GM18499 (cell line): ENCODE measurements around the gene CGB2.
"Not testable (repeated sequence)": the region's sequence is repeated elsewhere in the genome, so short reads cannot be mapped to it uniquely, and the experiment has no call there.

ENCODE experiments used
- ATAC-seq: cut with Tn5 transposase; IDR thresholded peaks from one replicate; pipeline ENCODE4 v1.9.1; 2021; ENCODE audit warnings: moderate number of reproducible peaks; ENCODE audit not compliant: insufficient read depth, unreplicated experiment

The CGB2 gene

GRCh38 chr19:49064768-49065611 lies 33.3 kb downstream of the CGB2 start, which contains the start of gene NTF4:
NTF4 (minus strand) TSS chr19:49064818; CDS start chr19:49061997, 2,821 bp downstream.
- no peak for ATAC-seq

DNA sequence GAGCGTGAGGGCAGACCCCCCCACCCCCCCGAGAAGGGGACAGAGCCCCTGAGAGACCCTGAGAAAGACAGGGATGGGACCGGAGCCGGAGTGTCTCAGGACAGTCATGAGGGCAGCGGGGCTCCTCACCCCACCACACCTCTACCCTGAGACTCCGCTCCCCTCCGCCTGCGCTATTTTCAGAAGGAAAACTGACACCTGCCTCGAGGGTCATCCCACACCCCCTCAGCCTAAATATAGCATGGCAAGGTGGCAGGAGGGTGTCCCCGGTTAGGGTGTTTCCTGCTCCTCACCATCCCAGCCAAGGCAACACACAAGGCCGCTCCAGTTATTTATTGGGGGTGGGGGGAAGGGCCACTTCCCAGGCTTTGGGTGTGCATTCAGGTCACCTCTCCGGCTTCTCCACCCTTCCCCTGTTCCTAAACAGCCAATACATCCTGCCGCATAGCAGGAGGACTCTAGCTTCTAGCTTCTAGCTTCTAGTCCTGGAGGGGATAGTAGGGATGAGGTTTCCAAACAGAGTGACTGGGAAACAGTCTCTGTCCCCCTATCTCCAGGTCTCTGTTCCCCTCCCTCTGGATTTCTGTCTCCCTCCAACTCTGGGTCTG lies 34.3 kb downstream of the CGB2 start:
- no peak for ATAC-seq

GRCh38 chr19:49067554-49067953 lies 35.9 kb downstream of the CGB2 start:
- ATAC-seq: no peak

DNA sequence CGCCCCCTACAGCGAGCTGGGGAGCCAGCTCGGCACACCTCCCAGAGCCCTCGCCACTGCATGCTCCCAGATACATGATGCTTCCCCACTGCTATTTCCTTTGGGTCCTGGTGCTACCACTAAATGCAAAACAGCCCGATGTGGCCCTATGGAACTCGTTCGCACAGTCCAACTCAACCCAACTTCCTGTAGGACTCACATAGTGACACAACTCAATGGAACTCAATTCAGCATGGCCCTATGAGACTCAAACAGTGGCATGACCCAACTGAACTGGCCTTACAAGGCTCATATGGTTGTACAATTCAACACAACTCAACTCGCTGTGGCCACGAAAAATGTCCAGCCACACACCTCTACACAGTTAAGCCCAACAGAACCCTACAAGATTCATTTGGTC lies 37.3 kb downstream of the CGB2 start:
- no peak for ATAC-seq

DNA sequence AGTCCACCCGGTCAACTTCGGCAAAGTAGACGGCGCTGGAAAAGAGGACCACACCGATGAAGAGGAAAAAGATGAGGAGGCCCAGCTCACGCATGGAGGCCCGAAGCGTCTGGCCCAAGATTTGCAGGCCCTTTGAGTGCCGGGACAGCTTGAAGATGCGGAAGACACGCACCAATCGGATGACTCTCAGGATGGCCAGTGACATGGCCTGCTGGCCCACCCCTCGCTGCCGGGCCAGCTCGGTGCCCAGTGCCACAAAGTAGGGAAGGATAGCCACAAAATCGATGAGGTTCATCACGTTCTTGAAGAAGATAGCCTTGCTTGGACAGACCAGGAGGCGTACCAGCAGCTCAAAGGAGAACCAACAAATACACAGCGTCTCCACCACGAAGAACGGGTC lies 38.7 kb downstream of the CGB2 start:
- no peak for ATAC-seq

DNA sequence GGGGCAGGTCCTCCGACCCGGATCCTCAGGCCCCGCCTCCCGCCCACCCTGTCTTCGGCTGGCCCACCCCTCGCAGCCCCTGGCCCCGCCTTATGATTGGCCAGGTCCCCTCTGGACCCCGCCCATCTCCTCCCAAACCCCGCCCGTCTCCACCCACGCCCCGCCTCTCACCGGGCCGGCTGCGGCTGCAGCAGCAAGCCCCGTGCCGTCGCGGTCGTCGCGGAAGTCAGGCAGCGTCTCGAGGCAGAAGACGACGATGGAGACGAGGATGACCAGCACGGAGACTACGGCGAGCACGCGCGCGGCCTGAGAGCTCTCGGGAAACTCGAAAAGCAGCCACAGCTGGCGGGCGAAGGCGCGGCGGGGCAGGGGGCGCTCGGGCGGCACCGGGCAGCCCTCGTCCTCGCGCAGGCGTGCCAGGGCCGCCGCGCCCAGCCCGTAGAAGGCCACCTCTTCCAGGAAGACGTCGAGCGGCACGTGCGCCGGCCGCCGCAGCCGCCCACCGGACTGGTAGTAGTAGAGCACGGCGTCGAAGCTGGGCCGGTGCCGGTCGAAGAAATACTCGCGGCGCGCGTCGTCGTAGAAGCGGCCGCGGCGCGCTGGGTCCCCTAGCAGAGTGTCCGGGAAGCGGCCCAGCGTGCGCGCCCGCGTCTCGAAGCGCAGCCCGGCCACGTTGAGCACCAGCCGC lies 40.3 kb downstream of the CGB2 start:
- no peak for ATAC-seq

GRCh38 chr19:49073514-49074378 lies 42.1 kb downstream of the CGB2 start:
- no peak for ATAC-seq

DNA sequence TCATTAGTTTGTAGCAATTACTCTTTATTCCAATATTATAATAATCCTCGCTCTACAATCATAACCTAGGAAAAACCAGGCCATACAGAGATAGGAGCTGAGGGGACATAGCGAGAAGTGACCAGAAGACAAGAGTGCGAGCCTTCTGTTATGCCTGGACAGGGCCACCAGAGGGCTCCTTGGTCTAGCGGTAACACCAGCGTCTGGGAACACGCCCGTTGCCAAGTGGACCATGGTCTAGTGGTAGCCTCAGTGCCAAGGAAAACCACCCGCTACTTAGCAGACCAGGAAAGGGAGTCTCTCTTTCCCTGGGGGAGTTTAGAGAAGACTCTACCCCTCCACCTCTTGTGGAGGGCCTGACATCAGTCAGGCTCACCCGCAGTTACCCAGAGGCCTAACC lies 43.2 kb downstream of the CGB2 start:
- ATAC-seq: not testable (repeated sequence)

DNA sequence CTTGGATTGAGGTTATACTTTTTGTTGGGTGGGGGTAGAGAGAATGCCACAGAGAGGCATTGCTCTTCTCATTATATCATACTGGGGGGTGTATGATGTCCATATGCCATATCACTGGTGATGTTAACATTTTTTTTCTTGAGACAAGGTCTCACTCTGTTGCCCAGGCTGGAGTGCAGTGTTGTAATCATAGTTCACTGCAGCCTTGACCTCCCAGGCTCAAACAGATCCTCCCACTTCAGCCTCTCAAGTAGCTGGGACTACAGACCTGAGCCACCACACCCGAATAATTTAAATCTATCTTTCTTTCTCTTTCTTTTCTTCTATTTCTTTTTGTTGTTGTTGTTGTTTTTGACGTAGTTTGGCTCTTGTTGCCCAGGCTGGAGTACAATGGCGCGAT lies 48.7 kb downstream of the CGB2 start:
- ATAC-seq: no peak

DNA sequence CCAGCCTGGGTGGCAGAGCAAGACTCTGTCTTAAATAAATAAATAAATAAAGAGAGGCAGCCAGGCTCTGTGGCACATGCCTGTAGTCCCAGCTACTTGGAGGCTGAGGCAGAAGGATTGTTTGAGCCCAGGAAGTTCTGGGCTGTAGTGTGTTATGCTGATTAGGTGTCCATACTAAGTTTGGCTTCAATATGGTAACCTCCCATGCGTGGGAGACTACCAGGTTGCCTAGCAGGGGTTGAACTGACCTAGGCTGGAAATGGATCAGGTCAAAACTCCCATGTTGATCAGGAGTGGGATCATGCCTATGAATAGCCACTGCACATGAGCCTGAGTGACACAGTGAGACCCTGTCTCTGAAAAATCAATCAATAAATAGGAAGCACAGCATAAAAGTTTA lies 49.6 kb downstream of the CGB2 start:
- no peak for ATAC-seq
